HG03103 (cell line): ENCODE results near the gene SOS1.

Experiments
- ATAC-seq: cut with Tn5 transposase; IDR thresholded peaks from one replicate; pipeline ENCODE4 v1.9.1; 2021; ENCODE audit warnings: low read depth; ENCODE audit not compliant: unreplicated experiment

Gene SOS1

DNA sequence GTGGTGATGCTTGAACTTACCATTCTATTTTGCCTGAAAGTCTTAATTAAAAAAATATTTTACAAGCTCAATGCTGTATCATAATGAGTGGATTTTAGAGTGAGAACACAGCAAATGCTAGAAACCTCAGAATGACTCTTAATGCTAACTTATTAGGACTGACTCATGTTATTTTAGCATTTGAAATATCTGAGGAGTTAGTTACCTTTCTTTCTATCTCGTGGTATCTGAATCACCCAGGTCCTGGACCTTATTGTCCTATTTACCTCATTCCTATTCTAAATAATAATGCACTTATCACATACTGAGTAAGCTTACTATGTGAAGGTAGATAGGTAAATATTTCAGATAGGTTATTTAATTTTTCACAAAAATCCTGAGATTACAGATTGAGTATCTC, 70.7 kb downstream of the SOS1 start:
- no peak for ATAC-seq

DNA sequence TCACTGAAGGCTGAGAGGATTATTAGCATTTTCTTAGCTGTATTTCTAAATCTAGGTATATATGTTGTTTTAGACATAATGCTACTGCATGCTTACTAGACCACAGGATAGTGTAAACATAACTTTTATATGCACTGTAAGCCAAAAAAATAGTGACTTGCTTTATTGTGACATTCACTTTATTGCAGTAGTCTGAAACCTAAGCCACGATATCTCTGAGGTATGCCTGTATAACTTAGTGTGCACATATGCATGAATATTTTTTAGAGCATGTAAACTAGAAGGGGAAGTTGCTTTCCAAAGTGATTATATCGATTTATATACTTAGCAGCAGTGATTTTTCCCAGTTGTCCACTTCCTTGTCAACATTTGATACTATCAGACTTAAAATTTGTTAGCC, 81.8 kb downstream of the SOS1 start:
- no peak for ATAC-seq

GRCh38 chr2:39033980-39034379, 86.9 kb downstream of the SOS1 start:
- no peak for ATAC-seq

- no peak for ATAC-seq
Measured at GRCh38 chr2:39027421-39027820, 93.4 kb downstream of the SOS1 start.

GRCh38 chr2:39024833-39025232, 96.0 kb downstream of the SOS1 start:
- ATAC-seq, result no peak

DNA sequence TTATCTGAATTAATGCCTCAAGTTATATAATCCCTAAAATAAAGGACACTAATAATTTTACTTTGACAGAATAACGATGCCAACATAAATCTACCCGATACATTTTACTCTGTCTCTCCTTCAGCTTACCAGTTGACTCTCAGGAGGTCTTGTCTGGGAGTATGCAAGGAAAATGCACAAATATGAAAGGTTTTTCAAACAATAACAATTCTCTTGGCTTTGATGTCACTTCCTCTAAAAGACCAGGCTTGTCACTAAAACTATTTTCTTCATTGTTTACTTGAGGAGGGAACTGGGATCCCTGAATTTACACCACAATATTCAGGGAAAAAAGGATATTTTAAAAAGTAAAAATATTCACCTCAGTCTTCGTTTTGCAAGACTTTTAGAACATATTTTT, 97.2 kb downstream of the SOS1 start:
- ATAC-seq, result no peak

DNA sequence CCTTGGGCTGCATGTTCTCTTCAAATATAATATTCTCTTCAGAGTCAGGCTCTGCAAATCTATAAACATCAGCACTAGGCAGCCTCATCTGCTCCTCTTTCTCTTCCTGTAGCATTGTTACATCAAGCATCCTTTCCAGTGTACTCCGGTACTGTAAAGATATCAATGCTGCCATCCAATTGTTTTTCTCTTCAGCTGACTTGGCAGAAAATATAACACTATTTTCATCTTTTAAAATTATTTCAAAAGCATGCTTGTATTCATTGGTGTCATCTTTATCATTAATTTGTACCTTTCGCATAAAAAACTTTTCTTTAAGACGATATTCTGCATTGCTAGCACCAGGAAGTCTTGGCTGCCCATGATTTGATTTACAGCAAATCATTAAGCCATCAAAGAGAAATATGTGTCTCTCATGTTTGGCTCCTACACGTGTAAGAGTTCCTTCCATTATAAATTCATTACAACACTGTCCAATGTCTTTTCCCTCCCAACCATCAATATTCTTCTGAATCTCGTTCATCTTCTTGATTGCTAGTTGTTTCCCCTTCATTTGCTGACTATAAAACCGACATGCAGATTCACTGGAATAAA, 98.1 kb downstream of the SOS1 start:
- no peak for ATAC-seq

- no peak for ATAC-seq
Measured at GRCh38 chr2:39020383-39020782, 100.5 kb downstream of the SOS1 start.

- no peak for ATAC-seq
Measured at GRCh38 chr2:39018638-39019037, 102.2 kb downstream of the SOS1 start.

DNA sequence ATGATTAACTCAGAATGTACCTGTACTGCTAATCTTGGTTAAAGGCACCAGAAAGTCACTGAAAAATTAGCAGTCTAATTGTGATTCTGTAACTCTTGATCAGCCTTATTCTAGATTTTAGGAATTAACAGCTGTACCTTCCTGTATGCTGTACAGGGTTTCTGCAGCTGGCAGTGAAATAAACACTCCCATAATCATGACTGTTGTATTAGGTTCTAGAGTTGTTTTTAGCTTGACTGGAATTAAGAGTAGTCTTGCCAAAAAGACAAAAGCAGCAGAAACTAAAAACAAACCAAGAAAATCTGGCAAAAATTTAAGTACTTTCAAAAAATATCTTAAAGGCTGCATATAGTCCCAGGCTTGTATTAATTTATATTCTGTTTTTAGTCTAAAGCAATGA, 103.5 kb downstream of the SOS1 start:
- ATAC-seq, result no peak

DNA sequence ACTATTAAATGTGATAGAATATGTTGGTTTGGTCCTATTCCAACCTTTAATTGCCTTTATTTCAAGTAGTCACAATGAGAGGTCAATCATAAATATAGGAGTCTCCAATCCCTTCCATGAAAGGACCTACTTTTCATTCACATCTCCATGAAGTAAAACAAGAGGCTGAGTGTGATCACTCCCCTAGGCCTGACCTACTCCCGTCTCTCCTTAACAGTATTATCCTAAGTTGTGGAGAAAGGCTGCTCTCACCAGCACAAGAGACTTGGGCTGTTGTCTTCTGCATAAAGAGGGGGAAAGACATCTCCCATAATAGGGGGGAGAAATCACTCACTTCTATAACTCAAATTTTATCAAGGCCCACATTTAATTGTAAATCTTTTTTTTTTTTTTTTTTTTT, 105.4 kb downstream of the SOS1 start:
- no peak for ATAC-seq

- no peak for ATAC-seq
Measured at GRCh38 chr2:39013871-39014270, 107.0 kb downstream of the SOS1 start.

GRCh38 chr2:39008665-39009064, 112.2 kb downstream of the SOS1 start:
- ATAC-seq, result no peak

GRCh38 chr2:39007875-39008504, 112.9 kb downstream of the SOS1 start:
- no peak for ATAC-seq

DNA sequence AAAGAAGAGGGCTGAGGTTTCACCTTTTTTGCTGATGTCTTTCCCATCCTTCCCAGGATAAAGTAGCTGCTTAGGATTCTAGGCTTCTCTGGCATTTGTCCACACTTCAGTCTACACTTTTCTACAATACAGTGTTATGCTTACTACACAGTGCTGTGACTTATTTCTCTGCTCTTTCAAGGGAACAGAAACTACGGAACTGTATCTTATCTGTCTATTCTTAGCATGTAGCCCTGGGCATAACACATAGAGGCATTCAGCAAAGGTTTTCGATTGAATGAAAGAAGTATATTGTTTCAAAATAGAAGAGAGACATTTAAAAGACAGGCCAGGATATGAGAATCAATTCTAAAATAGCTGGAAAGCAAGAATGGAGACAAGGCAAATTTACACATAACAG, 120.3 kb downstream of the SOS1 start:
- ATAC-seq, result no peak

- no peak for ATAC-seq
Measured at GRCh38 chr2:38997781-38998180, 123.1 kb downstream of the SOS1 start.

DNA sequence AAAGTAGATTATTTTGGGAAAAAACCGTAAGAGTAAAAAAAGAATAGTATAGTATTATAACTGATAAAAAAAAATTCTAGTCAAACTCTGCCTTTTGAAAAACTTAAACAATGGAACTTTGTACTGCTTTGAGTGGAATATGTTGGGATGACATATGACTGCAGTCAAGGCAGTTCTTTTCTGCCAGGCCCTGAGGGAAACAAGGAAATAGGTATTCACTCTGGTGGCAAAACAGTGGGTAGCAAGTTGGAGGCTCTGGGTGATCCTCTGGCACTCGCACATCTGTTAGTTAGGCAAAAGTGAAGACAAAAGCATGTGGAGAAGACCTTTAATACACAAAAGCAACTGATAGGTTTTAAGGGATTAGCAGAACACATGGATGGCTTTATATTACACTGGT, 129.0 kb downstream of the SOS1 start:
- no peak for ATAC-seq

DNA sequence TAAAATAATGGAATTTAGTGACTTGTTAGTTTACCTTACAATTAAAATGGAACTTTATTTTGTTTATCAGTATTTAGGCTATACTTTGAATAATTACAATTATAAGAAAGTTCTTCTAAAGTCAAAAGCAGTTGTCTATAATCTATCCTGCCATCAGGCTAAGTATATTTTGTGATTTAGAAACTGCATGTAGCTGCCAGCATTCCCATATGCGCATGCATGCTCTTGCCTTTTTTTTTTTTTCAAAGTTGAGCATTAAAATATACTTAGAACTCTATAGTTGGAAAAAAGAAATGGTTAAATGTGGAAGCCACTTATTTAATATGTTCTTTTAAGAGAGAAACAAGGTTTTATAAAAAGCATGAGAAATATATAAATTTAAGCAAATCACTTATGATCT, 132.1 kb downstream of the SOS1 start:
- ATAC-seq, result no peak

DNA sequence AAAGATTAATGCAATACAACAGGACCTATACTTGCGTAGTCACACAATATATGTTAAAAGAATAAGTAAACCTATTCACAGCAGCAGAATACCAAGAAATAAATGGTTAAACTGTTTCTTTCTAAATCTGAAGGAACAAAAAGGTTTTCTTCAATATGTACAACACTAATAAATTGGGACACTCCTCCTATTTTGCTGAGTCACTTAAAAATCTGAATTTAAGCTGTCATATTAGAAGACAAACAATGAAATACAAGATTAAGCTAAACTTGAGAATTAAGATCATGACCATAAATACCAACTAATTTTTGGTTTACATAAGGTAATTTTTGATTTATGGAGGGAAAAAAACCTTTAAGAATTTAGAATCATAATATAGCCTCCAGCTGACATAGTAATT, 138.4 kb downstream of the SOS1 start:
- ATAC-seq, result no peak

GRCh38 chr2:38981670-38982357, 139.0 kb downstream of the SOS1 start:
- no peak for ATAC-seq

- no peak for ATAC-seq
Measured at GRCh38 chr2:38981003-38981669, 139.7 kb downstream of the SOS1 start.

DNA sequence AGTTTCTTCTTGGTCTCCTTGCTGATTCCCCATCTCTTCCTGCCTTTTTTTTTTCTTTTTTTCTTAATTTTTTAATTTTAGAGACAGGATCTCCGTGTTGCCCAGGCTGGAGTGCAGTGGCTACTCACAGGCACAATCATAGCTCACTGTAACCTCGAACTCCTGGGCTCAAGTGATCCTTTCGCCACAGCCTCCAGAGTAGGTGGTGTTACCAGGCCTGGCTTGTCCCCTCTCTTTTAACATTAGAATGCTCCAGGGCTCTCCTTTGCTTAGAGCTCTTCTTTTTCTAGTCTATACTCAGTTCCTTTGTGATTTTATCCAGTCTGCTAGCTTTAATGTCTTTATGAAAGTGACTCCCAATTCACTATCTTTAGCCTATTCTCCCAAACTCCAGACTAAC, 141.9 kb downstream of the SOS1 start:
- ATAC-seq, result no peak
